Measurements from ENCODE around the gene TICAM1. TPM values are rescaled to one million over a fixed set of nuclear protein-coding genes. Genes with fewer than 3 reads are reported as not detected.
A peak's percentile ranks its signal among the peaks of the same experiment; 100 is the strongest.

TICAM1 gene
- total and polyA plus RNA-seq, 2 donors from 2014 or later: 9.9 to 23.0 TPM

DNA sequence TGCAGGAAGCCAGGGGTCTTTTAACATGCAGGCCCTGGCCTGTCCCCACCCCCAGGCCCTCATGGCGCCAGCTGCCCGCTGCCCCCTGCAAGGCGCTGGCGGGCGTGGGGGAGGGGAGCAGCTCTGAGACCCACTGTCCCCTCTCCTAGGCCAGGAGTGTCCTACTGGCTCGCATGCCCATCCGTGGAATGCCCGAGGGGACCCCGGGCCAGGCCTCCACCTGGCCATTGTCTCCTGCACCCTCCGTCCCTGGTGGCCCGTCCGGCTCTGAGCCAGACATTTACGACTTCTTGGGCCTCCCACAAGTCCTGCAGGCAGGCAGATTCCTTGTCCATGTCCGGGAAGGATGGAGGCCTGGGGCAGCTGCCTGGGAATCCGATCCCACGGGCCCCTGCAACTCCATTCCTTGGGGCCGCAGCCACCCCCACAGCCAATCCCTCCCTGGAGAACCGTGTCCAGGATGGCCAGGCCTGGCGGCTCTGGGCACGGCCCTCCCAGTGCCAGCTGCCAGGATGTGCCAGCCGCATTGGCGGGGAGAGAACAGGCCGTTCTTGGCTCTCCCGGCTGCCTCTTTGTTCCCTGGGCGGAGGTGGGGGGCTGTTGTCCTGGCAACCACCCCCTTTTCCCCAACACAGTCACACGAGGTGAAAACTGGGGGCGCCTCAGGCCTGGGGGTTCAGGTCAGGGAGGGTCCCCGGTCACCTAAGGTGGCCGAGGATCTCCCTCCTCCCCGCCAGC is 46.4 kb upstream of the TICAM1 start:
- intact Hi-C loops (cut with DNase I): loop anchor here (5.0 kb wide), 1 partner anchor 34 kb away; no protein-coding TSS in a partner anchor
- H3K36me3 ChIP-seq (ENCODE audit: control insufficient read depth in 2 of 3, insufficient read depth in 3 of 3, low read length in 3 of 3): no peaks in the 10 kb centered on the region
- H3K9me3 ChIP-seq (ENCODE audit: control insufficient read depth in 2 of 3, insufficient read depth in 1 of 3, low read length in 3 of 3): no peaks in the 10 kb centered on the region
- DNase-seq (peak; percentile 64 to 80 (median 74)), FAIRE-seq (no peak)
- TF ChIP-seq CTCF (IDR thresholded peaks at IDR 0.05; ENCODE audit: borderline replicate concordance, extremely low read depth, insufficient read depth): no peak
- H3K9ac ChIP-seq (ENCODE audit: low read length in 3 of 3): no peak overlapping the region
- no peaks in the 10 kb centered on the region for H3K4me1 ChIP-seq (ENCODE audit: control insufficient read depth in 2 of 3, insufficient read depth in 2 of 3, low read depth in 1 of 3, low read length in 3 of 3)
- H3K27me3 ChIP-seq (ENCODE audit: control insufficient read depth, insufficient read depth, low read length): no peaks in the 10 kb centered on the region
- H3K27ac ChIP-seq (ENCODE audit: low read depth in 2 of 2, low read length in 2 of 2): no peak overlapping the region
- H3K4me3 ChIP-seq (ENCODE audit: low read length in 3 of 3): no peak overlapping the region

DNA sequence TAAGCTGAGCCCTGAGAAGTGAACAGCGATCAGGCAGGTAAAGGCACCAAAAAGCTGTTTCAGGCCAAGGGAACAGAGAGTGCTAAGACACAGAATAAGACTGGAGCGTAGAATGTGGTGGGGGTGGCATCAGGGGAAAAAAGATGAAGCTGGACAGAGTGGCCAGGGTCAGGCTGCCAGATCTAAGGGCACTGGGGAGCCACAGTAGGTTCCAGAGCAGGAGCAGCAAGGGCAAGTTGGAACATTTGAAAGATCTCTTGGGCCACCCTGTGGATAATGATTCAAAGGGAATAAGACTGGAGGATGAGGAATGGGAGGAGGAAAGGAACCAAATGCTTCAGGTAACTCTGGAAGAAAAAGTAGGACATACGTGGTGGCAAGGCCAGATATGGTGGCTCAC is 42.4 kb upstream of the TICAM1 start:
- intact Hi-C loops (cut with DNase I): loop anchor here (5.0 kb wide), 1 partner anchor 158 kb away; no protein-coding TSS in a partner anchor
- H3K27me3 ChIP-seq (ENCODE audit: control insufficient read depth, insufficient read depth, low read length): no peaks in the 10 kb centered on the region
- no peak overlapping the region for H3K27ac ChIP-seq (ENCODE audit: low read depth in 2 of 2, low read length in 2 of 2)
- FAIRE-seq: no peak
- no peak overlapping the region for H3K9ac ChIP-seq (ENCODE audit: low read length in 3 of 3)
- no peaks in the 10 kb centered on the region for H3K4me1 ChIP-seq (ENCODE audit: control insufficient read depth in 2 of 3, insufficient read depth in 2 of 3, low read depth in 1 of 3, low read length in 3 of 3)
- H3K36me3 ChIP-seq (ENCODE audit: control insufficient read depth in 2 of 3, insufficient read depth in 3 of 3, low read length in 3 of 3): no peaks in the 10 kb centered on the region
- no peak overlapping the region for H3K4me3 ChIP-seq (ENCODE audit: low read length in 3 of 3)
- TF ChIP-seq CTCF (IDR thresholded peaks at IDR 0.05; ENCODE audit: borderline replicate concordance, extremely low read depth, insufficient read depth): no peak
- DNase-seq: no peak
- H3K9me3 ChIP-seq (ENCODE audit: control insufficient read depth in 2 of 3, insufficient read depth in 1 of 3, low read length in 3 of 3): no peaks in the 10 kb centered on the region

- Histone ChIP-seq H3K4me3 (ENCODE audit: low read length in 3 of 3) (no peak overlapping the region), H3K27me3 (ENCODE audit: control insufficient read depth, insufficient read depth, low read length) (no peaks in the 10 kb centered on the region), H3K36me3 (ENCODE audit: control insufficient read depth in 2 of 3, insufficient read depth in 3 of 3, low read length in 3 of 3) (no peaks in the 10 kb centered on the region), H3K27ac (ENCODE audit: low read depth in 2 of 2, low read length in 2 of 2) (no peak overlapping the region), H3K9ac (ENCODE audit: low read length in 3 of 3) (no peak overlapping the region), H3K9me3 (ENCODE audit: control insufficient read depth in 2 of 3, insufficient read depth in 1 of 3, low read length in 3 of 3) (no peaks in the 10 kb centered on the region), H3K4me1 (ENCODE audit: control insufficient read depth in 2 of 3, insufficient read depth in 2 of 3, low read depth in 1 of 3, low read length in 3 of 3) (peaks cover 0 to 4% (median 4%) of the 10 kb centered on the region in 3 donors)
- TF ChIP-seq CTCF (IDR thresholded peaks at IDR 0.05; ENCODE audit: borderline replicate concordance, extremely low read depth, insufficient read depth): no peak
- intact Hi-C loops (cut with DNase I): loop anchor here (5.0 kb wide), 1 partner anchor 161 kb away; no protein-coding TSS in a partner anchor
- DNase-seq: no peak
- no peak for FAIRE-seq
These were observed 40.2 kb upstream of the TICAM1 start for GRCh38 chr19:4871711-4872110.
